Stimulated activated CD4-positive, alpha-beta T cell treated with anti-CD3 and anti-CD28 coated beads, Interleukin-2, amount 100 ng/mL, for 4 hours (primary cell): ENCODE measurements around the gene CCDC124.
"Not testable (repeated sequence)": the region's sequence is repeated elsewhere in the genome, so short reads cannot be mapped to it uniquely, and the experiment has no call there.

Experiments used
- DNase-seq: peaks from one replicate; pipeline ENCODE4 v3.0.0-alpha.2; 2020; ENCODE audit warnings: low read depth

Gene CCDC124, protein sequence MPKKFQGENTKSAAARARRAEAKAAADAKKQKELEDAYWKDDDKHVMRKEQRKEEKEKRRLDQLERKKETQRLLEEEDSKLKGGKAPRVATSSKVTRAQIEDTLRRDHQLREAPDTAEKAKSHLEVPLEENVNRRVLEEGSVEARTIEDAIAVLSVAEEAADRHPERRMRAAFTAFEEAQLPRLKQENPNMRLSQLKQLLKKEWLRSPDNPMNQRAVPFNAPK

DNA sequence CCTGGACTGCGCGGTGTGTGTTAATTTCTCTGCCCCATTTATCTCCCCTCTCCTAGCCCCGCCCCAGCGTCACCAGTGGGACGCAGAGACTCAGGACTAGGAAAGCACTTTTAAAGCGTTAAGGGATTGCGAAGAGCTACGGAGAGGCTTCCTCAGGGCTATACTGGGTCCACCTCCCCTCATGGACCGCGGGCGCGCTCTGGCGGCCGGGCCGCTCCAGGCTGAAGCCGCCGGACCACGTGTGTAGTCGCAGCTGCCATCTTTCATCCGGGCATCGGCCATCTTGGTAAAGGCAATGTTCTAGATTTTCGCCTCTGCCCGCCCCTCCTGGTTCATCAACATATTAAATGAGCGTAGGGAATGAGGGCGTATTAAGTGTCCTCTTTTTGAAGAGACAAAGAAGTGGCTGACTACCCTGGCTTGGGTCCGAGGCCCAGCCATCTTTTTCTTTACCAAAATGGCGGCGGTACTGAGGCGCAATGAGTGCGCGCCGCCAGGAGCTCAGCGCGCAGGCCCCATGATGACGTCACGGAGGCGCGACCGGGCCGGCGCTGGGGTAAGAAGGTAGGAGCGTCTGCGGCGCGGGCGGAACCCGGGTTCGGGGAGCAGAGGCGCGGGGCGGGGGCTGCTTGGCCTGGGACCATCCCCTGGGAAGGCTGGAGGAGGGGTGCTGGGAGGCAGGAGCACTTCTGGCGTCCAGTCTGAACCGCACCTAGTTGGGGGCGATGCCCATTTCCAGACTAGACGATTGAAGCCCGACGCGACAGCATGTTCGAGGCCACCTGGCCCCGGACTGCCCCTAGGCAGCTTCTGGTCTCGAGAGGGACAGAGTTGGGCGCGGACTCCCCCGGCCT, at the start of gene CCDC124:
TSS of gene CCDC124 (plus strand) at position 531 of the 854 bp plus-strand sequence. CDS start 3,406 bp downstream, outside the sequence.
- DNase-seq: peak; percentile 88

DNA sequence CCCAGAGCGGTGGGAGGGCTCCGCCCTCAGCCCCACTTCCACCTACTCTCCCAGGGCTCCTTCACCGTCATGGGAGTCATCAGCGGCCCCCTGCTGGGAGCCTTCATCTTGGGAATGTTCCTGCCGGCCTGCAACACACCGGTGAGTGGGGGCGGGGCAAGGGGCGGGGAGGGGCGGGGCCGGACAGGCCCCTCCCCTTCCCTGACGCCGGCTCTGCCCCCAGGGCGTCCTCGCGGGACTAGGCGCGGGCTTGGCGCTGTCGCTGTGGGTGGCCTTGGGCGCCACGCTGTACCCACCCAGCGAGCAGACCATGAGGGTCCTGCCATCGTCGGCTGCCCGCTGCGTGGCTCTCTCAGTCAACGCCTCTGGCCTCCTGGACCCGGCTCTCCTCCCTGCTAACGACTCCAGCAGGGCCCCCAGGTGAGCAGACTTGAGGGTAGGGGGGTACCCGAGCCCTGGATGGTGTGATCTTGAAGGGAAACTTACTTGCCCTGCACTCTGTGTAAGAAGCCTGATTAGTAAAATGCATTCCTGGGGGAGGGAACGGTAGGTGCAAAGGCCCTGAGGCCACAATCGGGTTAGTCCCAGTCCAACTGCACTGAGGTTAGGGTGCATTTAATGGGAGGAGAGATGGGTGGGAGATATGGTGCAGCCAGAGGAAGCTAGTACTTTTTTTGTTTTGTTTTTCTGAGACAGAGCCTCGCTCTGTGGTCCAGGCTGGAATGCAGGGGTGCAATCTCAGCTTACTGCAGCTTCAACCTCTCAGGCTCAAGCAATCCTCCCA, 49.0 kb upstream of the CCDC124 start:
- DNase-seq: no peak

DNA sequence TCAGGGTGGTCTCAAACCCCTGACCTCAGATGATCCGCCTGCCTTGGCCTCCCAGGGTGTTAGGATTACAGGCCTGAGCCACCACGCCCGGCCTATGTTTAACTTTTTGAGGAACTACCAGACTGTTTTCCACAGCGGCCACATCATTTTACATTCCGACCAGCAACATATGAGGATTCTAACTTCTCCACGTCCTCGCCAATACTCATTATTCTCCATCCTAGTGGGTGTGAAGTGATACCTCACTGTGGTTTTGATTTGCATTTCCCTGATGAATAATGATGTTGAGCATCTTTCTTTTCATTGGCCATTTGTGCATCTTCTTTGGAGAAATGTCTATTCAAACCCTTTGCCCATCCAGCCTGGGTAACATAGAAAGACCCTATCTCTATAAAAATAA, 46.3 kb upstream of the CCDC124 start:
- no peak for DNase-seq

DNA sequence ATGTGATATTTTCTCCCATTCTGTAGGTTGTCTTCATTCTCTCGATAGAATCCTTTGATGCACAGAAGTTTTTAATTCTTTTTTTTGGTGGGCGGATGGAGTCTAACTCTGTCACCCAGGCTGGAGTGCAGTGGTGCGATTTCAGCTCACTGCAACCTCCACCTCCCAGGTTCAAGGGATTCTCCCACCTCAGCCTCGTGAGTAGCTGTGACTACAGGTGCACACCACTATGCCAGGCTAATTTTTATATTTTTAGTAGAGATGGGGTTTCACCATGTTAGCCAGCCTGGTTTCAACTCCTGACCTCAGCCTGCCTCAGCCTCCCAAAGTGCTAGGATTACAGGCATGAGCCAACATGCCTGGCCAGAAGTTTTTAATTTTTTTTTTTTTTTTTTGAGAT, 45.6 kb upstream of the CCDC124 start:
- not testable (repeated sequence) for DNase-seq

DNA sequence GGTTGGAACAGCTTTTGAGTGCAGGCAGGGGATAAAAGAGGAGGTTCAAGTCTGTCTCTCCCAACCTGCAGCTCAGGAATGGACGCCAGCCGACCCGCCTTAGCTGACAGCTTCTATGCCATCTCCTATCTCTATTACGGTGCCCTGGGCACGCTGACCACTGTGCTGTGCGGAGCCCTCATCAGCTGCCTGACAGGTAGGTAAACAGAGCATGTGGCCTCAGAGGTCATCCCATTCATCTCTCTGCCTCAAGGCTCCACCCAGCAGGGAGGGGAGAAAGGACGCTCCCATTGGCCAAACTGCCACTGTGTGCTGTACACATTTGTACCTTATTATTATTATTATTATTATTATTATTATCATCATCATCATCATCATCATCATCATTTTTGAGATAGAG, 44.6 kb upstream of the CCDC124 start:
- DNase-seq: no peak

DNA sequence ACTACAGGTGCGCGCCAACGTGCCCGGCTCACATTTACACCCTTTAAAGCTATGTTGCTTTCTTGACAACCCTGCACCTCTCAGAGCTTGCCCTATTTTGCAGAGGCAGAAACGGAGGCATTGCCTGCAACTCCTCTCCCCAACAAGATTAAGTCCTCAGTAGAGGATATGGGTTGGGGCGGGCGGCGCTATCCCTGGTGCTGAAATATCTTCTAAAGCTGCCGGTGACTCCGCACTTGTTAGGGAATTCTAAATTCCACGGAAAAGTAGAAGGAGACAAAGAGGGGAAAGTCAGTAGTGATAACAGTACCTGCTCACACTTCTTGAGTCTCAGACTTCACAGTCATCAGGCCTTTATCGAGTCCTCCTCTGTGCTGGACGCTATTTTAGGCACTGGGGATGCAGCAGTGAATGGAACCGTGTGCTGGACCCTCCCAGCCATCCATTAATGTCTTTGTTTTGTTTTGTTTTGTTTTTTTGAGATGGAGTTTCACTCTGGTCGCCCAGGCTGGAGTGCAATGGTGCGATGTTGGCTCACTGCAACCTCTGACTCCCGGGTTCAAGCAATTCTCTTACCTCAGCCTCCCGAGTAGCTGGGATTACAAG, 43.1 kb upstream of the CCDC124 start:
- DNase-seq: no peak

DNA sequence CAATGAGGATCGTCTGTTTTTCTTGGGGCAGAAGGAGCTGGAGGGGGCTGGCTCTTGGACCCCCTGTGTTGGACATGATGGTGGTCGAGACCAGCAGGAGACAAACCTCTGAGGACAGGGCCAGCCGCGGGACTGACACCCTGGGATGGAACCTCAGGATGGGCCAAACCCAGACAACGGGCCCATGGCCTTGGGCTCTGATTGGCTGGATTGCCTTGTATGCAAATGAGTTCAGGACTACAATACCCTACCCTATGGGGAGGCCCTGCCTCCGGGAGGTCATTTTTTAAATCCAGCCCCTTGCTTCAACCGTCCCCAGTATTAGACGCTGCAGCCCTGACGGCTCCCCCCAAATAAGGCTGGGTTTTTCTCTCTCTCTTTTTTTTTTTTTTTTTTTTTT, 39.0 kb upstream of the CCDC124 start:
- DNase-seq: no peak

DNA sequence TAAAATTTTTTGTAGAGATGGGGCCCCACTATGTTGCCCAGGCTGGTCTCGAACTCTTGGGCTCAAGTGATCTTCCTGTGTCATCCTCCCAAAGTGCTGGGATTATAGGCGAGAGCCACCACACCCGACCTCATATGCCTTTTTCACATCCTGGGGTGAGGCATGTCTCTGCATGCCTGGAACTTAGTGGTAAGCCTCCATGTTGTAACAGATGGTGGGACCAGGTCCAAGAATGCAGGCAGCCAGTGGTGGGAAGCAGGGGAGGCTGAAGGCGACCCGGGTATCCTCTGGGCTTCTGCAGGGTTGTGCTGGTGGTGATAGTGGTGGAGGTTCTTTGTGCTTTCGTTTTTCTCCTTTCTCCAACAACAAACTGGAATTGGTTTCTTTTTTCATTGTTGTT, 30.1 kb upstream of the CCDC124 start:
- DNase-seq: no peak

DNA sequence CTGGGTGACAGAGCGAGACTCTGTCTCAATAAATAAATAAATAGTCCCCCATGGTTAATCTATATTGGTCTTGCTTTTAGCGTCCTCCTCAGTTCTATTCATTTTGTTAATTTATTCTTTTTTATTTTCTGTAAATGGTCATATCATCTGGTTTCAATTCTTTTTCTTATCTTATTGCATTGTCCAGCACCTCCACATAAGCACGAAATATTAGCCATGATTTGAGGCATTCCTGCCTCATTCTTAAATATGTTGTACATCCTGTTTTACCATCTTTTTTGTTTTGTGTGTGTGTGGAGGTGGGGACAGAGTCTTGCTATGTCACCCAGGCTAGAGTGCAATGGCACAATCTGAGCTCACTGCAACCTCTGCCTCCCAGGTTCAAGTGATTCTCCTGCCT, 24.6 kb upstream of the CCDC124 start:
- no peak for DNase-seq

DNA sequence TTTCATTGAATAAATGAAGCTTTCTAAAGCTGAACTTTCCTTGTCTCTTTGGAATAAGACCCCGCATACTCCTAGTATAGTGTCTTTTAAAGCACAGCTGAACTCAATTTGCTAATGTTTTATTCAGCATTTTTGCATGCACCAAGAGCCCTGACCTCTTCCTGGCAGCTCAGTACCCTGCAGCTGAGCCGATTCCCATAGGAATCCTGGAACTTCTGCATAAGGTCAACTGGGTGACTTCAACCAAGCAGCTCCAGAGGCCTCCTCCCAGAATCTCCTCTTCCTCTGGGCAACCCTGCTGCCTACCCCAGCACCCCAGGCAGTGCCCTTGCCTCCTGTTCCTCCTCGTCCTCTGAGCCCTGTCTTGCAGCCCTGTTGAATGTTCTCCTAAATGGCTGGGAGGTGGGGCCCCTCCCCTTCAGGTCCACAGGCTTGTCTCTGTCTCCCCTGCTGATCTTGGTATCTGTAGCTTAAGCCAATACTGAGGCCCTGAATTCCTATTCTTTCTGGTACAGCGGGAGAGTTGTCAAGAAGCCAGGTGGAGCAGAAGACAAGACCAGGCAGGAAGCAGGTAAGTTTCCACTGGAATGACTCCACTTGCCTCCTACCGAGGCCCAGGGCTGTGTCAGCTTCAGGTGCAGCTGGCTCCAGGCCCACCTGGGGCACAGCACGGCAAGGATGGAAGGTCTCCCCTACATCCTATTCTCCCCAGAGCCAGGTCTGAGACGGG, 23.6 kb upstream of the CCDC124 start:
- DNase-seq: no peak

DNA sequence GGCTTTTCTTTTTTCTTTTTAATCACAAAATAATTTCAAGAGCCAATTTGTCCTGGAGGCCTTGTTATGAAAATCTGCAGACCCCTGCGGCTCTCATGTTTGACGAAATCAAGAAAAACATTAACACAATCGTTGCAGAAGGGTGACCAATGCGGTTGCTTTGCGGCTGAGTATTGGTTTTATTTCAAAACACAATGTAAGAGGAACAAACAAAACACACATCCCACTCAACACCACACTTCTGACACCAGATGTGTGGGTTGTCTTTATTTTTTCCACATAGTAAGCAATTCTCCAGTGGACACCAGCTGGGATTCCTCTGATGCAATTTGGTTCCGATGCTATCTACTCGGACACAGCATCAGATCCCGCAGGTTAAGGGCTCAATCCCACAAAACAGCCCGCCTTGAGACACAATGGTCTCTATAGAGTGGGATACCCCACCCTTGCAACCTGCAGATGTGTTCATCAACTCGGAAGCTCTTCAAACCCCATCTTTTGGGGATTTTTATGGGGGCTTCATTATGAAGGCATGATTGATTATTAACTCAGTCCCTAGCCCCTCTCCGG, 21.9 kb upstream of the CCDC124 start:
- no peak for DNase-seq

DNA sequence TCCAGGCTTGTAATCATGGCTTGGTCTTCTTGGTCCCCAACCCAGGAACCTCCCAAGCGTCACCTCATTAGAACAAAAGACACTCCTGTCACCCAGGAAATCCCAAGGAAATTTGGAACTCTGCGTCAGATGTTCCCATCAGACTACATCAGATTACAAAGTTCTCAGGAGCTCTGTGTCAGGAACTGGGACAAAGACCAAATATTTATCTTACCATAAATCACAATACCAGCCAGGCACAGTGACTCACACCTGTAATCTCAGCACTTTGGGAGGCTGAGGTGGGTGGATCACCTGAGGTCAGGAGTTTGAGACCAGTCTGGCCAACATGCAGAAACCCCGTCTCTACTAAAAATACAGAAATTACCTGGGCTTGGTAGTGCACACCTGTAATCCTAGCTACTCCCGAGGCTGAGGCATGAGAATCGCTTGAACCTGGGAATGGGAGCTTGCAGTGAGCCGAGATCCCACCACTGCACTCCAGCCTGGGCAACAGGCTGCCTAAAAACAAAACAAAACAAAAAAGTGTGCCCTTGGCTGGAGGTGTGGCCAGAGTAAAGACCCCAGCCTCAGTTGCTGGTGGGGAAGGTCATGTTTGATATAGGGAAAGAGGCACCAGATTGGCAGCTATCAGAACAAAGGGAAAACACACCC, 16.7 kb upstream of the CCDC124 start:
- no peak for DNase-seq

DNA sequence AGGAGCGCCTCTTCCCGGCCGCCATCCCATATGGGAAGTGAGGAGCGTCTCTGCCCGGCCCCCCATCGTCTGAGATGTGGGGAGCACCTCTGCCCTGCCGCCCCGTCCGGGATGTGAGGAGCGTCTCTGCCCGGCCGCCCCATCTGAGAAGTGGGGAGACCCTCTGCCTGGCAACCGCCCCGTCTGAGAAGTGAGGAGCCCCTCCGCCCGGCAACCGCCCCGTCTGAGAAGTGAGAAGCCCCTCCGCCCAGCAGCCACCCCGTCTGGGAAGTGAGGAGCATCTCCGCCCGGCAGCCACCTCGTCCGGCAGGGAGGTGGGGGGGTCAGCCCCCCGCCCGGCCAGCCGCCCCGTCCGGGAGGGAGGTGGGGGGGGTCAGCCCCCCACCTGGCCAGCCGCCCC, 14.7 kb upstream of the CCDC124 start:
- not testable (repeated sequence) for DNase-seq

DNA sequence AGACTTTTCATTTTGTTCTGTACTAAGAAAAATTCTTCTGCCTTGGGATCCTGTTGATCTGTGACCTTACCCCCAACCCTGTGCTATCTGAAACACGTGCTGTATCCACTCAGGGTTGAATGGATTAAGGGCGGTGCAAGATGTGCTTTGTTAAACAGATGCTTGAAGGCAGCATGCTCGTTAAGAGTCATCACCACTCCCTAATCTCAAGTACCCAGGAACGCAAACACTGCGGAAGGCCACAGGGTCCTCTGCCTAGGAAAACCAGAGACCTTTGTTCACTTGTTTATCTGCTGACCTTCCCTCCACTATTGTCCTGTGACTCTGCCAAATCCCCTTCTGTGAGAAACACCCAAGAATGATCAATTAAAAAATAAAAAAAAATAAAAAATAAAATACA, 13.7 kb upstream of the CCDC124 start:
- not testable (repeated sequence) for DNase-seq

DNA sequence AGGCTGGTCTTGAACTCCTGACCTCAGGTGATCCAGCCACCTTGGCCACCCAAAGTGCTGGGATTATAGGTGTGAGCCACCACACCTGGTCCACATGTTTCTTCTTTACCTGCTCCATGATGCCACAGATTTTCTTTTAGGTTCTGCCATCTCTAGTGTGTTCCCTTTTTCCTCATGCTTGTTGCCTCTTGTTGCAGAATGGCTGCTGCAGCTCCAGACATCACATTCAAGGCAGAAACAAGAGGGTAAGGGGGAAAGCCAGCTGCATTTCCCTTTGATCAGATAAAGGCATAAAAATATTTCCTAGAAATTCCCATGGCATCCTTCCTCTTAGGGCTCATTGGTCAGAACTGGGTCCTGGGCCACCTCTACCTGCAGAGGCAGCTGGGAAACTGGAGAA, 12.3 kb upstream of the CCDC124 start:
- no peak for DNase-seq

DNA sequence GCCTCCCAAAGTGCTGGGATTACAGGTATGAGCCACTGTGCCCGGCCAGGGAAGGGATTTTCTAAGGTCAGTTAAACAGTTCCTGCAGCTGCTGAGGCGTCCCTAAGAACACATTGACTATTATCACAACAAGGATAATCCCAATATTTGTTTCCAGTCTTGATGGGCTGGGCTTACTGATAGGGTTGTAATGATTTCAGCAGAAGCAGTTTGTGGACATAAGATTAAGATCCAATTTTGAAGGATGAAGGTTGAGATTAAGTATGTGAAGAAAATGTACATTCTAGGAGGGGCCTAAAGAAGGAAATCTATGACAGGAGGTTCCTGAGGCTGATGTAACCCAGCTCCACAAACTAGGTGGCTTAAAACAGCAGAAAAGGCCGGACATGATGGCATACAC, 10.7 kb upstream of the CCDC124 start:
- no peak for DNase-seq

DNA sequence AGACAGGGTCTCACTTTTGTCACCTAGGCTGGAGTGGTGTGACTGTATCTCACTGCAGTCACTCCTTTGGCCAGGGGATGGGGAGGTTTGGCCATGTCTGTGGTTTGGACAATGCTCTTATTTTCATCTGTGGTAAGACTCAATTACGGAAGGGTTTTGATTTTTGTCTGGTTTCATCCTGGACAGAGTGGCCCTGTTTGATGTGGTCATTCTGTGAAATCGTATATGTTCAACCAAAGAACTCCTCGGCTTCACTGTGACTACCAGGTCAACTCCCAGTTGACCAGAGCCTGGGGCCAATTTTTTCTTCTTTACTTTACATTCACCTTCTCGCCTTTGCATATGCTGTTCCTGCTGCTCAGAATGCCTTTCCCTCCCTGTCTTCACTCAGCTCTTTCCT, 6.8 kb upstream of the CCDC124 start:
- DNase-seq: no peak

DNA sequence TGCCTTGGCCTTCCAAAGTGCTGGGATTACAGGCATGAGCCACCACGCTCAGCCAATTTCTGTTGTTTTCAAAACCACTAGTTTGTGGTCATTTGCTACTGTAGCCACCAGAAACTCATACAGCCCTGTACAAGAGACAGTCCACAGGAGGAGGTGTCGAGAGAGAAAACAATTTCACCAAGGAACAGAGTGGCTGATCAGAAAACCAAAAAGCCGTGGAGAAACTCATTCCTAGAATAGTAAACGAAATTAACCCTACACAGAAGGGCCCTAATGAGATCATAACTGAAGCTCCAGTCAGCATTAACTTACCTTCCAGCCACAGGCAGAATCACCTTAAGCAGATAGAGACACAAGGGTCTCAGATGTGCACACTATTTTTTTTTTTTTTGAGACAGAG, 3.8 kb upstream of the CCDC124 start:
- DNase-seq: no peak

DNA sequence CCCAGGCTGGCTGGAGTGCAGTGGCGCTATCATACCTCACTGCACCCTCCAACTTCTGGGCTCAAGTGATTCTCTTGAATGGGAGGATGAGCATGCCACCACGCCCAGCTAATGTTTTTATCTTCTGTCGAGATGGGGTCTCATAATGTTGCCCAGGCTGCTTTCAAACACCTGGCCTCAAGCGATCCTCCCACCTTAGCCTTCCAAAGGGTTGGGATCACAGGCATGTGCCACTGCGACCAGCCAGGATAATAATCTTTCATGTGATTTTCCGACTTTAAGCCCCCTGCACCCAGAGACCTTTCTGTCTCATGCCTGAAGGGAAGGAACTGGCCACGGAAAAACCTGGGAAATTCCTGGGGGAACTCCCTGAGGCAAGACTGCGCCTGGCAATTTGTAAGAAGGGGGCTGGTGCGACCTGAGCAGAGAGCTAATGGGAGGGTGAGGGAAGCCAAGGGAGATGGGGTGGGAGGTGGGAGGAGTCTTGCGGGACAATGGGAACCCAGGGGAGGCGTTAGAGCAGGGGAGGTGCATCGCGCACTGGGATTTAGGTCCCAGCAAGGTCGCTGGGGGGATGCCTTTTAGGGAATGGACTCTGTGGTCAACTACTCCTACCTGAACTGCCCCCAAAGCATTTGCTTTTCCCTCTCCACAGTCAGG, 1.2 kb upstream of the CCDC124 start:
- no peak for DNase-seq

DNA sequence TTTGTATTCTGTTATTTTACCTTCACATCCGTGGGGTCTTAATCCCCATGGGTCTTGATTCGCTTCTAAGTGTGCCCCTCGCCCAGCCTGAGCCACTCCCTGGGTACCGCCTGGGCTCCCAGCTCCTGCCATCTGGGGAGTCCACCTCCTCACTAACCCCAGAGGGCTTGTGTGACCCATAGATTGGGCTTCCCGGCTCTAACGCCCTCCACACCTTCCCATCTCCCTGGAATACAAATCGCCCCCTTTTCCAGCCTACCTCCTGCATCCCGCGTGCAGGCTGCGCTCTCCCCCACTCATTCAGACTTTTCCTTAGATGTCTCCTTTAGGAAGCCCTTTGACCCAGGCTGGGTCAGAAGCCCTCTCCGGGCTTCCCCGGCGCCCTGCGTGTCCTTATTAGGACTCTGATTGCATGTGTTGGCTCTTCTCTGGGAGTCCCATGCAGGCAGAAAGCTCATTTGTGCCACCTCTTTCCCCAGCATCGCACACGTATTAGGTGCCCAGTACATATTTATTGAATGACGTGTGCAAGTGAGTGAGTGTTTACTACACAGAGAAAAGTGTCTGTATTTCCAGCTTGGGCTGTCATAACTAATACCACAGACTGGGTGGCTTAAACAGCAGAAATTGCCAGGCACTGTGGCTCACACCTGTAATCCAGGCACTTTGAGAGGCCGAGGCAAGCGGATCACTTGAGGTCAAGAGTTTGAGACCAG, 757 bp downstream of the CCDC124 start:
- DNase-seq: no peak
